GM03348 (cell line): ENCODE results near the gene EPHB2.

Source experiments
- DNase-seq: peaks from one replicate; pipeline ENCODE4 v3.0.0; 2012; ENCODE audit warnings: low spot score

EPHB2 gene

GRCh38 chr1:22780696-22781095 is 70.1 kb downstream of the EPHB2 start:
- peak; percentile 41 for DNase-seq

- DNase-seq: no peak
These were observed 70.8 kb downstream of the EPHB2 start for GRCh38 chr1:22781483-22781882.

GRCh38 chr1:22782406-22782805 is 71.8 kb downstream of the EPHB2 start:
- no peak for DNase-seq

GRCh38 chr1:22784317-22784716 is 73.7 kb downstream of the EPHB2 start:
- no peak for DNase-seq

GRCh38 chr1:22784737-22785136 is 74.1 kb downstream of the EPHB2 start:
- DNase-seq: no peak

GRCh38 chr1:22786101-22786500 is 75.5 kb downstream of the EPHB2 start:
- no peak for DNase-seq

- no peak for DNase-seq
These were observed 76.3 kb downstream of the EPHB2 start for GRCh38 chr1:22786719-22787489.

GRCh38 chr1:22787636-22788035 is 77.0 kb downstream of the EPHB2 start:
- DNase-seq: no peak

- DNase-seq: no peak
These were observed 77.6 kb downstream of the EPHB2 start for GRCh38 chr1:22788254-22788661.

- DNase-seq: no peak
These were observed 78.8 kb downstream of the EPHB2 start for GRCh38 chr1:22789356-22789994.

GRCh38 chr1:22790232-22791008 is 79.8 kb downstream of the EPHB2 start:
- DNase-seq: no peak

- no peak for DNase-seq
These were observed 81.2 kb downstream of the EPHB2 start for GRCh38 chr1:22791831-22792347.

GRCh38 chr1:22792396-22793160 is 81.9 kb downstream of the EPHB2 start:
- no peak for DNase-seq

GRCh38 chr1:22793647-22794046 is 83.0 kb downstream of the EPHB2 start:
- no peak for DNase-seq

- DNase-seq: peak; percentile 58
These were observed 84.2 kb downstream of the EPHB2 start for GRCh38 chr1:22794647-22795365.

GRCh38 chr1:22795366-22795714 is 84.7 kb downstream of the EPHB2 start:
- no peak for DNase-seq

- no peak for DNase-seq
These were observed 86.0 kb downstream of the EPHB2 start for GRCh38 chr1:22796642-22797041.

- DNase-seq: no peak
These were observed 87.4 kb downstream of the EPHB2 start for GRCh38 chr1:22798083-22798482.

- DNase-seq: no peak
These were observed 89.3 kb downstream of the EPHB2 start for GRCh38 chr1:22799971-22800370.

- DNase-seq: no peak
These were observed 90.0 kb downstream of the EPHB2 start for GRCh38 chr1:22800629-22801028.

- no peak for DNase-seq
These were observed 90.7 kb downstream of the EPHB2 start for GRCh38 chr1:22801347-22801746.
